DOHH2 (cell line): ENCODE measurements around the gene LETM1.

ENCODE experiments used
- H3F3A ChIP-seq: fragments of 200-600 bp; sonication (generic), shearing (Covaris generic); 2 replicates; pipeline ENCODE4 v1.6.0; 2016; ENCODE audit warnings: antibody characterized with exemption, mild to moderate bottlenecking; ENCODE audit not compliant: control insufficient read depth, insufficient read depth
- H3K27ac ChIP-seq: fragments of 200-600 bp; sonication (generic); 2 replicates; pipeline ENCODE4 v1.5.1; 2014; ENCODE audit warnings: low read depth, mild to moderate bottlenecking, low read length, moderate library complexity
- H3K27me3 ChIP-seq: fragments of 200-600 bp; sonication (generic); 2 replicates; pipeline ENCODE4 v1.6.1; 2014; ENCODE audit warnings: mild to moderate bottlenecking, low read length, mixed read lengths; ENCODE audit not compliant: control insufficient read depth
- H3K36me3 ChIP-seq: fragments of 200-600 bp; sonication (generic); 2 replicates; pipeline ENCODE4 v1.6.1; 2014; ENCODE audit warnings: mild to moderate bottlenecking, low read length, moderate library complexity, mixed read lengths; ENCODE audit not compliant: control insufficient read depth
- H3K4me1 ChIP-seq: fragments of 200-600 bp; sonication (generic); 2 replicates; pipeline ENCODE4 v1.6.1; 2014; ENCODE audit warnings: mild to moderate bottlenecking, low read length, mixed read lengths; ENCODE audit not compliant: control insufficient read depth
- H3K4me2 ChIP-seq: fragments of 200-600 bp; sonication (generic); 2 replicates; pipeline ENCODE4 v1.6.0; 2014; ENCODE audit warnings: mild to moderate bottlenecking, low read length, moderate library complexity
- H3K4me3 ChIP-seq: fragments of 200-600 bp; sonication (generic); 2 replicates; pipeline ENCODE4 v1.5.1; 2014; ENCODE audit warnings: mild to moderate bottlenecking, low read length, mixed read lengths
- H3K79me2 ChIP-seq: fragments of 200-600 bp; sonication (generic); 2 replicates; pipeline ENCODE4 v1.6.1; 2014; ENCODE audit warnings: mild to moderate bottlenecking, low read length, mixed read lengths; ENCODE audit not compliant: control insufficient read depth
- H3K9me2 ChIP-seq: fragments of 200-600 bp; sonication (generic); replicated peaks from 2 replicates; pipeline ENCODE4 v1.6.1; 2014; ENCODE audit warnings: mild to moderate bottlenecking, low read length, mixed read lengths; ENCODE audit not compliant: control insufficient read depth
- H3K9me3 ChIP-seq: fragments of 200-600 bp; sonication (generic); 2 replicates; pipeline ENCODE4 v1.6.1; 2014; ENCODE audit warnings: antibody characterized with exemption, low read length, mixed read lengths; ENCODE audit not compliant: control insufficient read depth, insufficient read depth
- H4K20me1 ChIP-seq: fragments of 200-600 bp; sonication (generic); 2 replicates; pipeline ENCODE4 v1.6.0; 2014; ENCODE audit warnings: low read depth, mild to moderate bottlenecking, antibody characterized with exemption, low read length, moderate library complexity; ENCODE audit not compliant: control insufficient read depth, insufficient read depth
- CTCF ChIP-seq: fragments of 200-600 bp; sonication (generic); IDR thresholded peaks from one replicate; pipeline ENCODE4 v1.5.1; 2014; ENCODE audit warnings: antibody characterized with exemption, mild to moderate bottlenecking, low read depth, low read length; ENCODE audit not compliant: poor library complexity, severe bottlenecking
- EZH2phosphoT487 ChIP-seq: fragments of 200-600 bp; sonication (generic); IDR thresholded peaks from 2 replicates; pipeline ENCODE4 v1.6.1; 2017; ENCODE audit warnings: borderline replicate concordance, mild to moderate bottlenecking, antibody characterized with exemption, low read length, moderate library complexity, mixed read lengths

The LETM1 gene

GRCh38 chr4:1887052-1887451, 31.1 kb upstream of the LETM1 start:
- no peak for TF ChIP-seq CTCF
- no peak for TF ChIP-seq EZH2phosphoT487
- Histone ChIP-seq H3K4me1 (peaks cover 24% of the 10 kb centered on the region), H3K4me2 (no peak overlapping the region), H3K9me3 (no peaks in the 10 kb centered on the region), H3K9me2 (no peaks in the 10 kb centered on the region), H4K20me1 (peaks cover 32% of the 10 kb centered on the region; the same call in 1 of the 2 replicates), H3K36me3 (peaks cover 39% of the 10 kb centered on the region), H3K4me3 (no peak overlapping the region), H3K79me2 (peaks cover 100% of the 10 kb centered on the region), H3F3A (peaks cover 10% of the 10 kb centered on the region), H3K27me3 (no peaks in the 10 kb centered on the region), H3K27ac (no peak overlapping the region)

DNA sequence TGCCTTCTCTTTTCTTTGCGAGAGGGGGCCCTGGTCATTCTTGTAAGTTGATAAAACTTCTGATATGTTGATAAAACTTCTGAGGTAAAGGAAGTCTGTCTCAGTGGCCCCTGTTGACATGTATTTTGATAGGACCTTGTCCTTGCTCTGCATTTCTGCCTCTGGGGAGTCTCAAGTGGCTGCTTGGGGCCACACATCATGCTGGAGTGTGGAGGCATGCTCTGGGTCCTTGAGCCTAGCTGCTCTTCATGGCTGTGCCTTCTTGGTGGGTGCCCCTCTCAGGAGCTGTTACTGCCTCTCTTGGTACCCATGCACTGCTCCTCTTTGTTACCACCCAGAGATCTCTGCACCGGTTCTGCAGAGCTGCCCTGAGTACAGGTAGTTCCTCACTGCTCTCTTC, 29.5 kb upstream of the LETM1 start:
- peaks cover 34% of the 10 kb centered on the region for H4K20me1 ChIP-seq
- no peaks in the 10 kb centered on the region for H3K9me3 ChIP-seq

GRCh38 chr4:1883583-1883982, 27.6 kb upstream of the LETM1 start:
- H3K9me2 ChIP-seq, result no peaks in the 10 kb centered on the region
- peaks cover 39% of the 10 kb centered on the region for H4K20me1 ChIP-seq

More for the DNA sequence above, 29.5 kb upstream of the LETM1 start:
- peaks cover 10% of the 10 kb centered on the region for H3F3A ChIP-seq
- H3K4me2 ChIP-seq, result no peak overlapping the region
- H3K27me3 ChIP-seq, result no peaks in the 10 kb centered on the region
- H3K4me3 ChIP-seq, result no peak overlapping the region
- H3K27ac ChIP-seq, result no peak overlapping the region
- peaks cover 100% of the 10 kb centered on the region for H3K79me2 ChIP-seq
- TF ChIP-seq CTCF (no peak), EZH2phosphoT487 (no peak)
- peaks cover 38% of the 10 kb centered on the region for H3K36me3 ChIP-seq
- H3K4me1 ChIP-seq, result peaks cover 25% of the 10 kb centered on the region
- H3K9me2 ChIP-seq, result no peaks in the 10 kb centered on the region

More at GRCh38 chr4:1883583-1883982, 27.6 kb upstream of the LETM1 start:
- Histone ChIP-seq H3F3A (peaks cover 10% of the 10 kb centered on the region), H3K4me3 (no peak overlapping the region), H3K79me2 (peaks cover 99% of the 10 kb centered on the region), H3K27ac (no peak overlapping the region), H3K36me3 (peaks cover 46% of the 10 kb centered on the region), H3K4me1 (peaks cover 37% of the 10 kb centered on the region), H3K9me3 (no peaks in the 10 kb centered on the region), H3K27me3 (no peaks in the 10 kb centered on the region), H3K4me2 (no peak overlapping the region)
- no peak for TF ChIP-seq EZH2phosphoT487
- no peak for TF ChIP-seq CTCF
